ENCODE data around the gene RBFOX1. TPM values are rescaled to one million over a fixed set of nuclear protein-coding genes. Genes with fewer than 3 reads are reported as not detected.

Gene RBFOX1
- total RNA-seq, 1 donor from 2014 or later = not detected

DNA sequence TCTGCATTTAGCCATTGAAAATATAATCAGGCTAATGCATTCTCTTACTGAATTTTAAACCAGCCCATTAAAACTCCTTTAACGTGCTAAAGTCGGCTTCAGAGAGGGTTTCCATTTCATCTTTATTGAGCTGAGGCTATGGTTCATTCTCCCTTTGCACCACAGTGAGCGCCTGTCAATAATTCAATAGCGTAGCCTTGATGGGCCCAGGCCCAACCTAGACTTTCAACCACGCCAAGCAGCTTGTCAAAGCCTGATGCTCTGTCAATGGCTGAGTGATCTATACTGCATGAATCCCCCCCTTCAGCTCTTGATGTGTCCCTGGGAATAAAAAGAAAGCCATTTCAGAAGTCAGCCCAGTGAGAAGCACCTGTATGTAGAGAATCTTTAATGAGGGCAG lies 106.0 kb downstream of the RBFOX1 start:
- no peak overlapping the region for H3K27ac ChIP-seq
- intact Hi-C loops (cut with DNase I) = no loop called here
- DNase-seq (ENCODE audit: low spot score in 2 of 2) = no peak
- H3K4me1 ChIP-seq = no peaks in the 10 kb centered on the region
- no peak for TF ChIP-seq CTCF (IDR thresholded peaks at IDR 0.05)
- H3K27me3 ChIP-seq = no peaks in the 10 kb centered on the region
- no peaks in the 10 kb centered on the region for H3K36me3 ChIP-seq
- peaks cover 0 to 4% of the 10 kb centered on the region in 2 donors for H3K9me3 ChIP-seq
- H3K4me3 ChIP-seq = no peak overlapping the region

DNA sequence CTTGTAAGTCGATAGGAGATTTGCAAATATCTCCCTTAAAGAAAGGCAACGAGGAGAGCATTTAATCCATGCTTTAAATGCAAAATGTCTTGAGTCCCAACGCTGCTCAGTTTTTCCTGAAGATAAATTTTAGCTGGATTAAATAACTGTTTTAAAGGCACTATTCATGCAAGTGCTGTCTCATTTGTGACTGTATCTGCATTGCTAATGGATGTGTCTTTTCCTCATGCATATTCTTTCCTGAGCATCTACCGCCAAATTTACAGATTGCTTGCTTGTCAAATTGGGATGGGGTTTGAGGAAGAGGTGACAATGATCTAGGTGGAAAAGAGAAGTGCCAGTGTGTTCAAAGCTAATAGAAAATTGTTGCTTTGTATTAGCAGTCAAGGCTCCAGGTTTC lies 106.9 kb downstream of the RBFOX1 start:
- intact Hi-C loops (cut with DNase I) = no loop called here
- TF ChIP-seq CTCF (IDR thresholded peaks at IDR 0.05) = no peak
- no peak overlapping the region for H3K27ac ChIP-seq

DNA sequence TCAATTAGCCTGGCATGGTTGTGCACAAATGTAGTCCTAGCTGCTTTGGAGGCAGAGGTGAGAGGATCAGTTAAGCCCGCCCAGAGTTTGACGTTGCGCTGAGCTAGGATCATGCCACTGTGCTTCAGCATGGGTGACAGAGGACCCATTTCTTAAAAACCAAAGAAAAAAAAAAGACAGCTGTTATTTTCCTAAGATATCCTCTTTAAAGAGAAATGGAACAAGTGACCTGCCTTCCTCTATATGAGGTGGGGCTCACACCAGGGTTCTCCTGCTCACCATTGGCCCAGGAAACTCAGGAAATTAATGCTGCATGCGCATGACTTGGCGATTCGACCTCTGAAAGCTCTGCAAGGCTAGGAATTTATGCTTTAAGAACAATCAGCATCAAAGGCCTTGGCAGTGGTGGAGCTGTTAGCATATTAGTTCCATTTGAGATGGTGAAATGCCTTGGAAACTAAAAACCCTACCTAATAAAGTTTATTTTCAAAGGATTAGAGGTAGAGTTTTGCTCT lies 108.3 kb downstream of the RBFOX1 start:
- no peaks in the 10 kb centered on the region for H3K4me1 ChIP-seq
- no peaks in the 10 kb centered on the region for H3K36me3 ChIP-seq
- no peak overlapping the region for H3K4me3 ChIP-seq
- no peak for DNase-seq (ENCODE audit: low spot score in 2 of 2)
- H3K27ac ChIP-seq = no peak overlapping the region
- no peak for TF ChIP-seq CTCF (IDR thresholded peaks at IDR 0.05)
- H3K27me3 ChIP-seq = no peaks in the 10 kb centered on the region
- intact Hi-C loops (cut with DNase I) = no loop called here
- H3K9me3 ChIP-seq = peaks cover 0 to 4% of the 10 kb centered on the region in 2 donors

More for the DNA sequence above, 106.9 kb downstream of the RBFOX1 start:
- Histone ChIP-seq H3K9me3 (peaks cover 0 to 4% of the 10 kb centered on the region in 2 donors), H3K27me3 (no peaks in the 10 kb centered on the region), H3K4me3 (no peak overlapping the region), H3K4me1 (no peaks in the 10 kb centered on the region), H3K36me3 (no peaks in the 10 kb centered on the region)
- no peak for DNase-seq (ENCODE audit: low spot score in 2 of 2)

- intact Hi-C loops (cut with DNase I) = no loop called here
- no peak for TF ChIP-seq CTCF (IDR thresholded peaks at IDR 0.05)
- DNase-seq (ENCODE audit: low spot score in 2 of 2) = no peak
- Histone ChIP-seq H3K27me3 (no peaks in the 10 kb centered on the region), H3K4me3 (no peak overlapping the region), H3K36me3 (no peaks in the 10 kb centered on the region), H3K9me3 (no peaks in the 10 kb centered on the region), H3K4me1 (no peaks in the 10 kb centered on the region), H3K27ac (no peak overlapping the region)
Observed at GRCh38 chr16:7442050-7442449, 109.4 kb downstream of the RBFOX1 start.

GRCh38 chr16:7443142-7443541 lies 110.5 kb downstream of the RBFOX1 start:
- intact Hi-C loops (cut with DNase I) = no loop called here
- H3K9me3 ChIP-seq = no peaks in the 10 kb centered on the region
- no peak for TF ChIP-seq CTCF (IDR thresholded peaks at IDR 0.05)

More at GRCh38 chr16:7443142-7443541, 110.5 kb downstream of the RBFOX1 start:
- Histone ChIP-seq H3K36me3 (no peaks in the 10 kb centered on the region), H3K27ac (no peak overlapping the region), H3K4me3 (no peak overlapping the region), H3K27me3 (no peaks in the 10 kb centered on the region), H3K4me1 (no peaks in the 10 kb centered on the region)
- DNase-seq (ENCODE audit: low spot score in 2 of 2) = no peak
